HepG2 (cell line): ENCODE measurements around the gene ARID5B. TPM values are rescaled to one million over a fixed set of nuclear protein-coding genes. Genes with fewer than 3 reads are reported as not detected.

ENCODE experiments used
- ESRRA ChIP-seq: sonication (generic); formaldehyde crosslinking; IDR thresholded peaks from 2 replicates; pipeline ENCODE4 v1.5.1; 2020; ENCODE audit warnings: mild to moderate bottlenecking, low read depth, missing genetic modification reagents
- KDM2A ChIP-seq: sonication (generic); formaldehyde crosslinking; IDR thresholded peaks from 2 replicates; pipeline ENCODE4 v1.4.0; 2020; ENCODE audit warnings: low read depth, missing genetic modification reagents, borderline replicate concordance
- NFE2 ChIP-seq: sonication (generic); formaldehyde crosslinking; IDR thresholded peaks from 2 replicates; pipeline ENCODE4 v1.4.0; 2020; ENCODE audit warnings: missing genetic modification reagents
- ZBTB42 ChIP-seq: sonication (generic); formaldehyde crosslinking; IDR thresholded peaks from 2 replicates; pipeline ENCODE4 v1.5.0; 2020; ENCODE audit warnings: mild to moderate bottlenecking, missing genetic modification reagents
- ZNF552 ChIP-seq: sonication (generic); formaldehyde crosslinking; IDR thresholded peaks from 2 replicates; pipeline ENCODE4 v1.9.0; 2022; ENCODE audit warnings: missing genetic modification reagents, mild to moderate bottlenecking, borderline replicate concordance
- ZNF652 ChIP-seq: IDR thresholded peaks from 2 replicates; pipeline ENCODE4 v1.6.1; 2016; ENCODE audit warnings: low read depth, borderline replicate concordance
- polyA plus RNA-seq, 8 experiments: library from polyadenylated mRNA; depleted of rRNA in 3 of 8; stranded (reverse) in 7 of 8; unstranded in 1 of 8; fragments of >200 nt; fragmentation: Illumina TruSeq in 4 of 8; extraction: Trizol in 4 of 8; gene quantifications; 2 replicates each; pipeline versions ENCODE4 v1.2.1 to v1.2.3, GENCODE V29; 2011 to 2016; ENCODE audit warnings: low read depth in 4 of 8, missing spikeins in 1 of 8, mixed read lengths in 1 of 8; ENCODE audit not compliant: insufficient read depth in 1 of 8
- total RNA-seq, 5 experiments: library from RNA; depleted of rRNA; stranded (reverse); fragments of >200 nt; fragmentation: Illumina TruSeq; extraction: Trizol; gene quantifications; 2 replicates each; pipeline ENCODE4 v1.2.3, GENCODE V29; 2016; ENCODE audit warnings: low read depth in 1 of 5
- TF ChIP-seq, protein P1 (sequence below): sonication (generic); formaldehyde crosslinking; IDR thresholded peaks from 2 replicates; pipeline ENCODE4 v1.4.0; 2020; ENCODE audit warnings: missing genetic modification reagents
- TF ChIP-seq, protein P2 (sequence below): sonication (generic); formaldehyde crosslinking; IDR thresholded peaks from 2 replicates; pipeline ENCODE4 v1.4.0; 2020; ENCODE audit warnings: missing genetic modification reagents, borderline replicate concordance
- TF ChIP-seq, protein P3 (sequence below): IDR thresholded peaks from 2 replicates; pipeline ENCODE4 v1.6.1; 2016; ENCODE audit warnings: missing biosample characterization, missing genetic modification reagents, low read depth

ARID5B gene
- total and polyA plus RNA-seq, 2 of the 13 experiments (the other 11 are each of a cell fraction or from before 2014, with no cell fraction given) = 6.2 to 21.1 TPM

DNA sequence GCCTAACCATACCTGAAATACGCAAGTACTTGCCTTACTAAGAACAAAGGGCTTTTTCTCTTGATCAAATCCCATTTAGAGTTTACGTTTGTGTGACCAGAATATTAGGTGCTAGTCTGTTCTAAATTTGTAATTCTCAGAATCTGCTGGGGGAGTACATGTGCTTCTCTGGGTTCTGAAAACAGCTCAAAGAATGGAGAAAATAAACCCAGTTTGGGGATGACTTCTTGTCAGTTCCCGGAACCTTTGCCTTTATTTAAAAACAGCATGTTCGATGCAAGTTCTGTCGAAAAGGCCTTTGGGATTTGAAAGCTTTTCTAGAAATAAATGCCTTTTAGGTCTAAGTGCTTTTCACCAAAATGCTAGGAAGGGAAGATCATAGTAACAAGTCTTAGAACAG, 147.0 kb downstream of the ARID5B start (continued):
- TF ChIP-seq ZBTB42 (CRISPR knock-in tag) (no peak), ZNF652 (no peak), KDM2A (CRISPR knock-in tag) (no peak), NFE2 (CRISPR knock-in tag) (no peak), ESRRA (no peak), ZNF552 (CRISPR knock-in tag) (no peak)
- TF ChIP-seq, protein P1, sequence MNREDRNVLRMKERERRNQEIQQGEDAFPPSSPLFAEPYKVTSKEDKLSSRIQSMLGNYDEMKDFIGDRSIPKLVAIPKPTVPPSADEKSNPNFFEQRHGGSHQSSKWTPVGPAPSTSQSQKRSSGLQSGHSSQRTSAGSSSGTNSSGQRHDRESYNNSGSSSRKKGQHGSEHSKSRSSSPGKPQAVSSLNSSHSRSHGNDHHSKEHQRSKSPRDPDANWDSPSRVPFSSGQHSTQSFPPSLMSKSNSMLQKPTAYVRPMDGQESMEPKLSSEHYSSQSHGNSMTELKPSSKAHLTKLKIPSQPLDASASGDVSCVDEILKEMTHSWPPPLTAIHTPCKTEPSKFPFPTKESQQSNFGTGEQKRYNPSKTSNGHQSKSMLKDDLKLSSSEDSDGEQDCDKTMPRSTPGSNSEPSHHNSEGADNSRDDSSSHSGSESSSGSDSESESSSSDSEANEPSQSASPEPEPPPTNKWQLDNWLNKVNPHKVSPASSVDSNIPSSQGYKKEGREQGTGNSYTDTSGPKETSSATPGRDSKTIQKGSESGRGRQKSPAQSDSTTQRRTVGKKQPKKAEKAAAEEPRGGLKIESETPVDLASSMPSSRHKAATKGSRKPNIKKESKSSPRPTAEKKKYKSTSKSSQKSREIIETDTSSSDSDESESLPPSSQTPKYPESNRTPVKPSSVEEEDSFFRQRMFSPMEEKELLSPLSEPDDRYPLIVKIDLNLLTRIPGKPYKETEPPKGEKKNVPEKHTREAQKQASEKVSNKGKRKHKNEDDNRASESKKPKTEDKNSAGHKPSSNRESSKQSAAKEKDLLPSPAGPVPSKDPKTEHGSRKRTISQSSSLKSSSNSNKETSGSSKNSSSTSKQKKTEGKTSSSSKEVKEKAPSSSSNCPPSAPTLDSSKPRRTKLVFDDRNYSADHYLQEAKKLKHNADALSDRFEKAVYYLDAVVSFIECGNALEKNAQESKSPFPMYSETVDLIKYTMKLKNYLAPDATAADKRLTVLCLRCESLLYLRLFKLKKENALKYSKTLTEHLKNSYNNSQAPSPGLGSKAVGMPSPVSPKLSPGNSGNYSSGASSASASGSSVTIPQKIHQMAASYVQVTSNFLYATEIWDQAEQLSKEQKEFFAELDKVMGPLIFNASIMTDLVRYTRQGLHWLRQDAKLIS (CRISPR knock-in tag) = no peak
- TF ChIP-seq, protein P2, sequence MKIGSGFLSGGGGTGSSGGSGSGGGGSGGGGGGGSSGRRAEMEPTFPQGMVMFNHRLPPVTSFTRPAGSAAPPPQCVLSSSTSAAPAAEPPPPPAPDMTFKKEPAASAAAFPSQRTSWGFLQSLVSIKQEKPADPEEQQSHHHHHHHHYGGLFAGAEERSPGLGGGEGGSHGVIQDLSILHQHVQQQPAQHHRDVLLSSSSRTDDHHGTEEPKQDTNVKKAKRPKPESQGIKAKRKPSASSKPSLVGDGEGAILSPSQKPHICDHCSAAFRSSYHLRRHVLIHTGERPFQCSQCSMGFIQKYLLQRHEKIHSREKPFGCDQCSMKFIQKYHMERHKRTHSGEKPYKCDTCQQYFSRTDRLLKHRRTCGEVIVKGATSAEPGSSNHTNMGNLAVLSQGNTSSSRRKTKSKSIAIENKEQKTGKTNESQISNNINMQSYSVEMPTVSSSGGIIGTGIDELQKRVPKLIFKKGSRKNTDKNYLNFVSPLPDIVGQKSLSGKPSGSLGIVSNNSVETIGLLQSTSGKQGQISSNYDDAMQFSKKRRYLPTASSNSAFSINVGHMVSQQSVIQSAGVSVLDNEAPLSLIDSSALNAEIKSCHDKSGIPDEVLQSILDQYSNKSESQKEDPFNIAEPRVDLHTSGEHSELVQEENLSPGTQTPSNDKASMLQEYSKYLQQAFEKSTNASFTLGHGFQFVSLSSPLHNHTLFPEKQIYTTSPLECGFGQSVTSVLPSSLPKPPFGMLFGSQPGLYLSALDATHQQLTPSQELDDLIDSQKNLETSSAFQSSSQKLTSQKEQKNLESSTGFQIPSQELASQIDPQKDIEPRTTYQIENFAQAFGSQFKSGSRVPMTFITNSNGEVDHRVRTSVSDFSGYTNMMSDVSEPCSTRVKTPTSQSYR = no peak
- TF ChIP-seq, protein P3, sequence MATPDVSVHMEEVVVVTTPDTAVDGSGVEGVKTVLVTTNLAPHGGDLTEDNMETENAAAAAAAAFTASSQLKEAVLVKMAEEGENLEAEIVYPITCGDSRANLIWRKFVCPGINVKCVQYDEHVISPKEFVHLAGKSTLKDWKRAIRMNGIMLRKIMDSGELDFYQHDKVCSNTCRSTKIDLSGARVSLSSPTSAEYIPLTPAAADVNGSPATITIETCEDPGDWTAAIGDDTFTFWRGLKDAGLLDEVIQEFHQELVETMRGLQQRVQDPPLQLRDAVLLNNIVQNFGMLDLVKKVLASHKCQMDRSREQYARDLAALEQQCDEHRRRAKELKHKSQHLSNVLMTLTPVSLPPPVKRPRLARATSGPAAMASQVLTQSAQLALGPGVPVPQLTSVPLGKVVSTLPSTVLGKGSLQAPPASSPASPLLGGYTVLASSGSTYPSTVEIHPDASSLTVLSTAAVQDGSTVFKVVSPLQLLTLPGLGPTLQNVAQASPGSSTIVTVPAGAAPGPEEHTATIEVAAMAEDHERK = no peak
